Tibial nerve (tissue), 4 donors: Measurements from ENCODE around the gene PLEKHA6. TPM values are rescaled to one million over a fixed set of nuclear protein-coding genes. Genes with fewer than 3 reads are reported as not detected.
"Not testable (repeated sequence)": the region's sequence is repeated elsewhere in the genome, so short reads cannot be mapped to it uniquely, and the experiment has no call there.

ENCODE experiments used
- DNase-seq, 2 donors: peaks; one replicate each; pipeline ENCODE4 v3.0.0-alpha.2; 2019; ENCODE audit warnings: low spot score in 2 of 2
- H3K27ac ChIP-seq, 4 donors: fragments of 200-600 bp; sonication (generic) in 3 of 4; one replicate each; pipeline ENCODE4 v1.5.1; 2017 to 2019; ENCODE audit warnings: mild to moderate bottlenecking in 1 of 4
- H3K27me3 ChIP-seq, 2 donors: fragments of 200-600 bp; sonication (generic) in 1 of 2; one replicate each; pipeline versions ENCODE4 v1.5.1 to v1.6.0; 2017 to 2019
- H3K36me3 ChIP-seq, 3 donors: fragments of 200-600 bp; sonication (generic); one replicate each; pipeline ENCODE4 v1.5.1; 2018 to 2019
- H3K4me1 ChIP-seq, 4 donors: fragments of 200-600 bp; sonication (generic) in 3 of 4; one replicate each; pipeline ENCODE4 v1.5.1; 2017 to 2019
- H3K4me3 ChIP-seq, 4 donors: fragments of 200-600 bp; sonication (generic) in 3 of 4; one replicate each; pipeline ENCODE4 v1.5.1; 2017 to 2019; ENCODE audit warnings: mild to moderate bottlenecking in 1 of 4, moderate library complexity in 1 of 4
- H3K9me3 ChIP-seq, 4 donors: fragments of 200-600 bp; sonication (generic) in 3 of 4; one replicate each; pipeline ENCODE4 v1.5.1; 2017 to 2019
- EP300 ChIP-seq, 2 donors: sonication (generic); formaldehyde crosslinking; IDR thresholded peaks; one replicate each; pipeline ENCODE4 v1.6.1; 2017; ENCODE audit warnings: antibody characterized with exemption in 2 of 2, mild to moderate bottlenecking in 1 of 2
- POLR2A ChIP-seq, 2 donors: fragments of 450-650 bp; IDR thresholded peaks; one replicate each; pipeline ENCODE4 v1.6.1; 2017; ENCODE audit warnings: antibody characterized with exemption in 2 of 2, mild to moderate bottlenecking in 2 of 2, moderate library complexity in 2 of 2
- WGBS, 2 donors: methylation state at CpG; one replicate each; pipeline ENCODE4 v1.1.5; 2018; 5-methylcytosine and 5-hydroxymethylcytosine counted together
- total RNA-seq, 4 donors: library from RNA; depleted of rRNA; stranded (reverse); fragments of >200 nt; gene quantifications; one replicate each; pipeline ENCODE4 v1.1.0, GENCODE V29; 2016
- TF ChIP-seq, protein P1 (sequence below), 5 experiments: fragments of 200-600 bp in 3 of 5; fragments of 450-650 bp in 2 of 5; sonication (generic) in 3 of 5; IDR thresholded peaks; one replicate each; pipeline ENCODE4 v1.5.1; 2016 to 2019; ENCODE audit warnings: antibody characterized with exemption in 5 of 5, mild to moderate bottlenecking in 3 of 5, moderate library complexity in 2 of 5

The PLEKHA6 gene
- total RNA-seq, 4 donors from 2014 or later = 6.6 to 13.9 (median 12.1) TPM

DNA sequence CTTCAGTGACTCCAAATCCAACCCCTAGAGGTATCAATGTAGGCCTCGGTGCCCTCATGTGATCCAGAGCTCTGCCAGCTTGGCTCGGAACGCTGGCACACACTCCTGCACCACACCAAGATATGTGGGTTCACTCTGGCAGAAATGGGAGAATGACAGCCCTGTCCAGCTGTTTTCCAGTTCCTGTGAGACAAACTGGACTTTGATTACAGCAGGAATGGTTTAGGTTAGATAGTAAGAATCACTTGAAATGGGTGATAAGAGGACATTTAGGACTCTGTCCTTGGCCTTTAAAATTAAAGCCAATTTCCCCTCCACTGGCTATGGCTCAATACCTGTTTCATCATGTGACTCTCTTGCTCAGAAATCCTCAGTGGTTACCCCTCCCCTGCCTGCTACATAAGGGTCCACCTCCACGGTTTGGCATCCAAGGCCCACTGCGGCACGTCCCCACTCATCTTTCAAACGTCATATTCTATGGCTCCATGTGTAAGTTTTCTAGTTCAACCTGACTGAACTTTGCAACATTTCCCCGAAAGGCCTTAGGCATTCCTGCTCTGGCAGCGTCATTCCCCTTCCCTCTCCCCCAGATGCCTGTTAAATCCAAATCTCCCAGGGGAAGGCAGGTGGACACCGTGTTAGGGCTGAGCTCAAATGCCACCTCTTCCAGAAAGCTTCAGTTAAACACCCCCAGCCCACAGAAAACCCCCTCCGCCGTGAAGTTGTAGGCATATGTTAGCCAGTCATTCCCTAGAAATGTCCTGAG lies 44.7 kb downstream of the PLEKHA6 start:
- DNase-seq = no peak
- no peak overlapping the region for H3K4me3 ChIP-seq
- no peaks in the 10 kb centered on the region for H3K36me3 ChIP-seq
- H3K27me3 ChIP-seq = no peaks in the 10 kb centered on the region
- H3K27ac ChIP-seq = peak overlapping the region in 1 of 4 donors; percentile 29
- no peaks in the 10 kb centered on the region for H3K9me3 ChIP-seq
- peaks cover 0 to 21% (median 0%) of the 10 kb centered on the region in 4 donors for H3K4me1 ChIP-seq
- WGBS, 2 donors = 81 to 85% methylated on average over 11 to 12 of the region's 12 CpGs
- TF ChIP-seq, protein P1, sequence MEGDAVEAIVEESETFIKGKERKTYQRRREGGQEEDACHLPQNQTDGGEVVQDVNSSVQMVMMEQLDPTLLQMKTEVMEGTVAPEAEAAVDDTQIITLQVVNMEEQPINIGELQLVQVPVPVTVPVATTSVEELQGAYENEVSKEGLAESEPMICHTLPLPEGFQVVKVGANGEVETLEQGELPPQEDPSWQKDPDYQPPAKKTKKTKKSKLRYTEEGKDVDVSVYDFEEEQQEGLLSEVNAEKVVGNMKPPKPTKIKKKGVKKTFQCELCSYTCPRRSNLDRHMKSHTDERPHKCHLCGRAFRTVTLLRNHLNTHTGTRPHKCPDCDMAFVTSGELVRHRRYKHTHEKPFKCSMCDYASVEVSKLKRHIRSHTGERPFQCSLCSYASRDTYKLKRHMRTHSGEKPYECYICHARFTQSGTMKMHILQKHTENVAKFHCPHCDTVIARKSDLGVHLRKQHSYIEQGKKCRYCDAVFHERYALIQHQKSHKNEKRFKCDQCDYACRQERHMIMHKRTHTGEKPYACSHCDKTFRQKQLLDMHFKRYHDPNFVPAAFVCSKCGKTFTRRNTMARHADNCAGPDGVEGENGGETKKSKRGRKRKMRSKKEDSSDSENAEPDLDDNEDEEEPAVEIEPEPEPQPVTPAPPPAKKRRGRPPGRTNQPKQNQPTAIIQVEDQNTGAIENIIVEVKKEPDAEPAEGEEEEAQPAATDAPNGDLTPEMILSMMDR (IDR thresholded peaks at IDR 0.05) = no peak
- TF ChIP-seq POLR2A (IDR thresholded peaks at IDR 0.05) (no peak), EP300 (IDR thresholded peaks at IDR 0.05) (no peak)

DNA sequence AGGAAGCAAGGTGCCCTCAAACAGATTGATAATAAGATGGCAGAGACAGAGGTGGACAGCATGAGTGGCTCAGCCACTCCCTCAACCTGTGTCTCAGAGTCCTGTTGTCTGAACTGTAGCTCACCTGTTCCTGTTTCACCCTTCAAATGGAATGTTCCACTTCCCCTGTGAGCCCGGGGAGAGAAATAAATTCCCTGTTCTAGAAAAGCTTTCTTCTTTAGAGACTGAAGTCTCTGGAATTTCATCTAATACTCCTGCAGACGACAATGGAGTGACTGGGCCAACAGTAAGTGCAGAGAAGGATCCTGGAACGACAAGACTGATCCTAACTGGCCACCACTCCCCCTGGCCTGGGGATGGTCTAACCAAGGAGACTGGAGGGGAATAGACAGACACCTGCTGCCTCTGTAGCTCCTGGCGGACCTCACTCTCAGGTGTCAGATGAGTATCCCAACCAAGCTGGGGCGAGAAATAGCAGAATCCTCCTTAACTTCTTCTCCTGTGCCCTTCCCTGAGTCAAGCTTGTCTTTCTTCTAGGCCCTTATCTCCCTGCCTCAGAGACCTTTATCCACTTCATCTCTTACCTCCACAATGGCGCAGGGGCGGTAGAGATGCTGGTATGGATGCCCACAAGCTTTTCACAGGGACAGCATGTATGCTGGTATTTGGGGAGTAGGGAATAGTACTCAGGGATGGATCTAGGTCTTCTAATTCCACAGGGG lies 45.4 kb downstream of the PLEKHA6 start:
- WGBS, 2 donors = 75 to 82% methylated on average over 7 of the region's 7 CpGs
- Histone ChIP-seq H3K9me3 (no peaks in the 10 kb centered on the region), H3K36me3 (no peaks in the 10 kb centered on the region), H3K27me3 (no peaks in the 10 kb centered on the region), H3K4me1 (peaks cover 0 to 21% (median 0%) of the 10 kb centered on the region in 4 donors), H3K27ac (no peak overlapping the region), H3K4me3 (no peak overlapping the region)
- DNase-seq = no peak
- TF ChIP-seq EP300 (IDR thresholded peaks at IDR 0.05) = no peak
- TF ChIP-seq, protein P1 (IDR thresholded peaks at IDR 0.05) = no peak
- no peak for TF ChIP-seq POLR2A (IDR thresholded peaks at IDR 0.05)

DNA sequence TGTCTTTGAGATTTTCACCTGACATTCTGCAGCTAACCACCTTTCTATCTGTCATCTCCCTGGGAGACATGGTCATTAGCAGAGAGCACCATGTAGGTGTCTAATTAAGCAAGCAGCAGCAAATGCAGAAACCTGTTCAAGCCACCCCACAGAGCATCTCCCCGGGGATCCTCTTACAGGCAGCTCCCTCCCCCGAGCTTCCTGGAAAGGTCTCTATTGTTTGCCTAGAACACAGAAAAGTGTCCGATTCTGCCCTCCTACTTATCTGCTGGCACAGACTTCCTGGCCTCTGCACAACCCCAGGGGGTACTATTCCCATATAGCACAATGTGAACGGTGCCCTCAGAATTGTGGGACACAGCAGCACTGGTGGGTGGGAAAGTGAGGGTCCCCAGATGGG lies 46.1 kb downstream of the PLEKHA6 start:
- Histone ChIP-seq H3K4me3 (no peak overlapping the region), H3K4me1 (peaks cover 0 to 21% (median 0%) of the 10 kb centered on the region in 4 donors), H3K9me3 (no peaks in the 10 kb centered on the region), H3K27me3 (no peaks in the 10 kb centered on the region), H3K27ac (no peak overlapping the region), H3K36me3 (no peaks in the 10 kb centered on the region)
- TF ChIP-seq, protein P1 (IDR thresholded peaks at IDR 0.05) = no peak
- TF ChIP-seq EP300 (IDR thresholded peaks at IDR 0.05) = no peak
- DNase-seq = no peak
- WGBS, 2 donors = 47 to 51% methylated on average over 4 of the region's 4 CpGs

DNA sequence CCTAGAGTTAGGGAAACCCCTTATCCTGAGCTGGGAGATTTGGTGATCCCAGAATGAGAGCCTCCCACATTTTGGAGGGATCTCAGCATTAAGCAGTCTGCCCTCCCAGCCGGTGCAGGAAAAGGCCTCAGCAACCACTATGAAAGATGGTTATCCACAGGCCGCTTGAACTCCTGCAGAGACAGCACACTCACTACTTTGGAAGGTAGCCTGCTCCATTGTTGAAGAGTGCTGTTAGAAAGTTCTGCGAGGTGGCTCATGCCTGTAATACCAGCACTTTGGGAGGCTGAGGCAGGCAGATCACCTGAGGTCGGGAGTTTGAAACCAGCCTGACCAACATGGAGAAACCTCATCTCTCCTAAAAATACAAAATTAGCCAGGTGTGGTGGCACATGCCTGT lies 48.8 kb downstream of the PLEKHA6 start:
- WGBS, 2 donors = 85 to 90% methylated on average over 4 of the region's 4 CpGs
- not testable (repeated sequence) for H3K36me3 ChIP-seq, H3K9me3 ChIP-seq, H3K4me3 ChIP-seq, DNase-seq, H3K27me3 ChIP-seq, H3K27ac ChIP-seq
- peaks cover 0 to 29% (median 0%) of the 10 kb centered on the region in 4 donors for H3K4me1 ChIP-seq

DNA sequence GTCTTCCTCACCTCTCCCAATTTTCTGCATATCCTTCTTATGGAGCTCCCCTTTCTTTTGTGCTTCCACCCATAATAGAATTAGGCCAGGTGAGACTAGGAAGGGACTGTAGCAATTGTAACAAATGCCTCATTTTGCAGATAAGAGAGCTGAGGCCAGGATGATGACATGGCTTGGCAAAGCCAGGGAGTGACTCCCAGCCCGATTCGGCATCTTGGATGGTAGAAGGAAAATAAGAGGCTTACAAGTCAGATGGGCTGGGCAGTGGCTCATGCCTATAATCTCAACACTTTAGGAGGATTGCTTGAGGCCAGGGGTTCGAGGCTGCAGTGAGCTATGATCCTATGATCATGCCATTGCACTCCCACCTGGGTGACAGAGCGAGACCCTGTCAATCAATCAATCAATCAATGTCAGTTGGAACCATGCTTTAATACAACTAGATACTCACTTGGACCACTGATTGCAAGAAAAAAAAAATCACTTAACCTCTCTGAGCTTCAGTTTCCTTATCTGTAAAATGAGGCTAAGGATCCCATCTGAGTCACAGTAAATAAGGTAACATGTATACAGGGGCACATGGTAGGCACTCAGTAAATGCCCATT lies 51.6 kb downstream of the PLEKHA6 start:
- WGBS, 2 donors = 77 to 83% methylated on average over 4 of the region's 4 CpGs
- Histone ChIP-seq H3K9me3 (no peaks in the 10 kb centered on the region), H3K4me3 (no peak overlapping the region), H3K4me1 (peaks cover 0 to 12% (median 0%) of the 10 kb centered on the region in 4 donors), H3K27me3 (no peaks in the 10 kb centered on the region), H3K27ac (no peak overlapping the region), H3K36me3 (no peaks in the 10 kb centered on the region)
- DNase-seq = no peak
- no peak for TF ChIP-seq POLR2A (IDR thresholded peaks at IDR 0.05)
- TF ChIP-seq, protein P1 (IDR thresholded peaks at IDR 0.05) = no peak
